ENCODE data around the gene HES1.

HES1 gene

DNA sequence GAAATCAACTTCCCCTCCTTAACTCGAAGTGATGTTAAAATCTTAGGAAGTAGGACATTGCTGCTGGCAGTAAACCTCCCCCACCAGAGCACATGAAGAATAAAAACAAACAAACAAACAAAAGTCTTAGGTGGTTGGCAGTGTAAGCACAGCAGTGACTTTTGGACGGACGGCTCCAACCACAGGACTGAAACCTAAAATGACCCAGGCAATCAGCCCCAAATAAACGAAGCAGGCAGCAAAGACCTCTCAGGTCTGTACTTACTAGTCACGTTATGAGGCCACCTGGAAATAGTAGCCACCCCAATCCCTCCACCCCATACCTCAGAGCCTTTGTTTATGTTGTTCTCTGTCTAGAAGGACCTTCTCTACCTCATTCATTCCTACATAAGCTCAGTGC lies 33.5 kb upstream of the HES1 start:
- no peak for DNase-seq (ENCODE audit: low read depth)

- no peak for DNase-seq (ENCODE audit: low read depth)
Observed at GRCh38 chr3:194103505-194103904, 32.4 kb upstream of the HES1 start.

GRCh38 chr3:194103983-194104751 lies 31.8 kb upstream of the HES1 start:
- DNase-seq (ENCODE audit: low read depth) = no peak

DNA sequence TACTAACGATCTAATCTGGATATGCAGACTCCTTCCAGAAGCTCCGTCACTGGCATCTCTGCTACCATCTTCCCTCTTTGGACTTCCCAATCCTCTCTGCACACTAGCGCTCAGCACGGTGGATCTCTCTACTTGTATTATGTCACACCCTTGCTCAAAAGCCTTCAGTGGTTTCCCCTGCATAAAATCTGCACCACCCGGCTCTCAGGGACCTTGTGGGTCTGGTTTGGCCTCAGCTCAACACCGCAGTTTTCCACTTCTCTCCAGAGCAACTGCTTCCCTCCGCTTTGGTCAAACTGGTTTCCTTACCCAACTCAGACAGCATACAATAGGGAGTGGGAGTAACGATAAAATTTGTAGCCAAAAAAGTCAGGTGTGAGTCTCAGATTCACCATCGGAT lies 30.7 kb upstream of the HES1 start:
- no peak for DNase-seq (ENCODE audit: low read depth)

DNA sequence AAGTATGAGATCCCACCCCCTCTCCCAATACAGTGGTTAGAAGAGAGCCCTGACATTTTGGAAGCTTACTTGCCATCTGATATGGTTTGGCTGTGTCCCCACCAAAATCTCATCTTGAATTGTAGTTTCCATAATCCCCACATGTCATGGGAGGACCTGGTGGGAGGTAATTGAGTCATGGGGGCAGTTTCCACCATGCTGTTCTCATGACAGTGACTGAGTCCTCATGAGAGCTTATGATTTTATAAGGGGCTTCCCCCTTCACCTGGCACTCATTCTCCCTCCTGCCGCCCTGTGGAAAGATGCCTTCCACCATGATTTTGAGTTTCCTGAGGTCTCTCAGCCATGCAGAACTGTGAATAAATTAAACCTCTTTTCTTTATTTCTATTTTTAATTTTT lies 28.8 kb upstream of the HES1 start:
- DNase-seq (ENCODE audit: low read depth) = no peak

DNA sequence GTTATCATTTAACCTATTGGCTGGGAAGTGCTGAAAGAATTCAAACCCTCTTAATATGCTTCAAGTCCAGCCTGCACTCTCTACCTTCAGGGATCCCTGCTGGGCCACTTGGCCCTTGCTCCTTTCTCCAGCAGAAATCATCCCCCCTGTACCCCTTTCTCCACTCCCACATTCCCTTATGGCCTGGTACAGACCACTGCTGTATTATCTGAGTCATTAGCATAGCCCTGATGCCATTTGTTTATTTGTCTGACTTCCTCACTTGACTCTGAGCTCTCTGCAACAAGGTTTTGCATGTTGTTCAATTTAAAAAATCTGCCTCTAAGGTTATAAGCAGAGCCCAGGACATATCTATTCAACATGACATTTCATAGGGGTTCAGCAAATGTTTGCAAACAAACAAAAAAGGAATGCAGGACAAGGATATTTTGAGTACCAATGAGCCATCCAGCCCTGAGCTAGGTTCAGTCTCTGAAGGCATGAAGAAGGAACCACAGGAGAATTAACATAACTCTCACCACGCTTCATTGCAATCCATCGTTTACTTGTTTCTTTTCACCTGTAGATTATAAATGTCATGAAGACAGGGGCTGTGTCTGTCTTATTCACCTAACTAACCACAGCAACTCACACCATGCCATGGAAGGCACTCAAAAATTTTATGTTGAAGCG lies 26.6 kb upstream of the HES1 start:
- DNase-seq (ENCODE audit: low read depth) = no peak

DNA sequence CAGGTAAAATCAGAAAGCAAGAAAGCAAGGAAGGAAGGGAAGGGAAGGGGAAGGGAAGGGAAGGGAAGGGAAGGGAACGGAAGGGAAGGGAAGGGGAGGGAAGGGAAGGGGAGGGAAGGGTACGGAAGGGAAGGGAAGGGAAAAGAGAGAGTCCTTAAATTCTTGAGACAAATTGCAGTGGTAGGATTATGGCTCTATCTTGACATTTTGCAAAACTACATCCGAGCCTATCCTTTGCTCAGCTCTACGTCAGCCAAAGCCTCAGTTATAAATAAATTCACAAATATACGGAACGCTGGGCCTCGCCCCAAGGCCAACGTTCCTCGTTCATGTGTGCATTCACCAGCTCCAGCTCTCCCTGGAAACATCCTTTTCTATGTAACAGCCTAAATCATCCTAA lies 25.5 kb upstream of the HES1 start:
- no peak for DNase-seq (ENCODE audit: low read depth)

- no peak for DNase-seq (ENCODE audit: low read depth)
Observed at GRCh38 chr3:194111336-194111735, 24.6 kb upstream of the HES1 start.

DNA sequence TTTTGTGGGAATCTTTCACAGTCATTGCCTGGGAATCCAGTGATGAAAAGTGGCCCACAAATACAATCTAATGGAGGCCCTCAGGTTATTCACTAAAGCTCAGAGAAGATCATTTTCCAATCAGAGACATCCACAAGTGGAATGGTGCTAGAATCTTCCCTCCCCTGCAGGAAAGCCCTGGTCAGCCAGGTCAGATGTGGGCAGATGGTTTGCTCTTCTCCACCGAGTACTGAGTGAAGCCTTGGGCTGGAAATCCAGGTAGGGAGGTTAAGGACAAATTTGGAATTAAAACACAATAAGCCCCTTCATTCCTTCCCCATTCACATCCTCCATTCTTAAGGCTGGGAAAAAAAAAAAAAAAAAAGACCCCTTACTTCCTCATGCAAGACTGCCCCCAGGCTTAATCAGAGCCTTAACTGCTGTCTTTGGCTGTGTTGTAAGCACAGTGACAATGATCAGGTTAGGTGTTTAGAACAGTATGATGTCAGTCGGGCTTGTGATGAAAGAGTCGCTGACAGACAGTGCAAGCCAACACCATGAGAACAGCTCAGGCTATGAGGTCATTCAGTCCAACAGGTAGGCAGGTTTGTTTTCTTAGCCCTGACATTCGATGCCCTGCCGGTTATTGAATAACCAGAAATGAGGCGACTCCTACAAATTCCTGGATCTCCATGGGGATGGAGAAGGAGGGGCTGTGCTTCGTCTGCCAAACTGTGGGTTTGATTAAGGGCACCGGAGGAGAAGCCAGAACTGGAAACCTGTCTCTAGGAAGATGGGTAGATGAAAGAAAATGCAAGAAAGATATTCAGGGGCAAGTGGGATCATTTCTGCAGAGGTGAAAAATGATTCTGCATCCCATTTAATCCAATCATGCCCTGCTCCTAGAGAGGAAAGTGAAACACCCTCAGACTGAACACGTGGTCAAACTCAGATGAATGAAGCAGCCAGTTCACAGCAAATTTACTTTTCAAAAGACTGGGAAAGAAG lies 23.5 kb upstream of the HES1 start:
- no peak for DNase-seq (ENCODE audit: low read depth)

GRCh38 chr3:194114123-194114522 lies 21.8 kb upstream of the HES1 start:
- no peak for DNase-seq (ENCODE audit: low read depth)

DNA sequence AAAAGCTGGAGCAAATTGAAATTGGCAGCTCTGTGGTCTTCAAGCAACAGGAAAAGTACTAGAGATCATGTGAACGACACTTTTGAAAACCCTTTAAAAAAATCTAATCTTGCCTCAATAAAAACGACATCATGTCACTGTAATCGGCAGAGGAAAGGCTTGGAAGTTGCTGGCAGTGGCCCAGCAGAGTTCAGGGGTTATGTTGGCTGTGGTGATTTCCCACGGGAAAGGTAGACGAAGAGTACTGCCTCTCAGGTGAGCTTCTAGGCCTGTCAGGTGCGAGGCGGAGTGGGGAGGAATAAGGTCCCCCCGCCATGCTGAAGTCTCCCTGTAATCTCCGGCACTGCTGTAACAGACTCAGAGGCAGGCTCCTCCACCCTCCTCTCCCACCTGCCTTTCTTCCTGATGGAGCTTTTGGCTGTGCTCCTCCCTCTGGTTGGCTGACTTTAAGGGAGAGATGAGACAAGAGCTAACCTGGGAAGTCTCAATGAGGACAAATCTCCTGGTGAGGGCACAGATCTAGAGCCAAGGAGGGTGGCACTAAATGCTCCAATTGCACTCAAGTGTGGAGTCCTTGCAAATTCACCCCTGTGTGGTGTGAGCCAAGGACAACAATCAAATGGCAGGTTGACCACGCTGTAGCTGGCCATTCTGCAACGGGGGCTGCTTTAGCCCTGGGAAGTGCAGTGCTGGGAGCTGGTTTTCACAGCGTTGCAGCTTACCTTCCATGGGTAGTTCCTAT lies 18.7 kb upstream of the HES1 start:
- DNase-seq (ENCODE audit: low read depth) = no peak

DNA sequence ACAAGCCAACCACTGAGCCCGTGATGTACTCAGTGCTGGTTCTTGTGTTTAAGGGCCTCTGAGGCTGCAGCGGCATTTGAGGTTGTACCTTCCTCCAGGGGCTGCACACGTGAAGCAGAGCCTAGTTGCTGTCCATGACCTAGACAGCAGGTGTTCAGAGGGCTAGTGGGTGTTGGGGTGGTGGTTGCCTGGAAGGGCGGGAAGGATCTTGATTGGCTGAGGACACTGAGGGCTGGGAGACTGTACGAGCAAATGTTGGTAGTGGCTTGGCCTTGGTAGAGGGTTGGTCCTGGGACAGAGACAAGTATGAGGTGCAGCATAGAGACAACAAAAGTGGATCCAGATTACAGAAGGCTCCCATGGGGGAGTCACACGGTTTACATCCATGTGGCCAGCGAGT lies 17.0 kb upstream of the HES1 start:
- no peak for DNase-seq (ENCODE audit: low read depth)

GRCh38 chr3:194119831-194120590 lies 15.9 kb upstream of the HES1 start:
- DNase-seq (ENCODE audit: low read depth) = no peak

DNA sequence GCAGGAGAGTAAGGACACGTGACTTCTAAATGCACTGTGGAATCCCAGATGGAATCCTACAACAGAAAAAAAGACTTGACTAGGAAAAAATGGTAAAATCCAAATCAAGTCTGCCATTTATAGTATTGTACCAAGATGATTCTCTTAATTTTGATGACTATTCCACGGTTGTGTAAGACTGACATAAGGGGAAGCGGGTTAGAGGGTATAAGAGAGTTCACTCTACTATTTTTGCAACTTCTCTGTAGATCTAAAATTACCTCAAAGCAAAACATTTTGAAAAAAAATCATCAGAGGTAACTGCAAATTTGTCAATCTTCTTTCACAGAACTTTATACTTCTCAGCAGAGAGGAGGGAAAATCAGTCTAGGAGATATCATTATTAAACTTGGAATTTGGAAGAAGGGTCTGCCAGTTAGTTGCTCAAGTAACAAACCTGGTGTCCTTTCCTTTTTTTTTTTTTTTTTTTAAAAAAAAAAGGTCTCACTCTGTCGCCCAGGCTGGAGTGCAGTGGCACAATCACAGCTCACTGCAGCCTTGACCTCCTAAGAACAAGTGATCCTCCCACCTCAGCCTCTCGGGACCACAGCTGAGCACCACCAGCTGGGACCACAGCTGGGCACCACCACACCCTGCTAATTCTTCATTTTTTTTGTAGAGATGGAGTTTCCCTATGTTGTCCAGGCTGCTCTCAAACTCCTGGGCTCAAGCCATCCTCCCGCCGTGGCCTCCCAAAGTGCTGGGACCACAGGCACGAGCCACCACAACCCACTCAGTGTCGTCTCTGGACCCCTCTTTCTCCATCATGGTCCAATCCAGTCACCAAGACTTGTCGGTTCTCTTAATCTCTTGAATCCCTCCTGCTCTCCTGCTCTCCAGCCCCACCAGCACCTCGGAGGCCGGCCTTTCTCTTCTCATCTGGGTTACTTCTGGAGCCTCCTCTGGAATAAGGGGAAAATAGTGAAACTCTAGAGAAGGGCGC lies 14.9 kb upstream of the HES1 start:
- no peak for DNase-seq (ENCODE audit: low read depth)

- DNase-seq (ENCODE audit: low read depth) = no peak
Observed at GRCh38 chr3:194121891-194122631, 13.9 kb upstream of the HES1 start.

DNA sequence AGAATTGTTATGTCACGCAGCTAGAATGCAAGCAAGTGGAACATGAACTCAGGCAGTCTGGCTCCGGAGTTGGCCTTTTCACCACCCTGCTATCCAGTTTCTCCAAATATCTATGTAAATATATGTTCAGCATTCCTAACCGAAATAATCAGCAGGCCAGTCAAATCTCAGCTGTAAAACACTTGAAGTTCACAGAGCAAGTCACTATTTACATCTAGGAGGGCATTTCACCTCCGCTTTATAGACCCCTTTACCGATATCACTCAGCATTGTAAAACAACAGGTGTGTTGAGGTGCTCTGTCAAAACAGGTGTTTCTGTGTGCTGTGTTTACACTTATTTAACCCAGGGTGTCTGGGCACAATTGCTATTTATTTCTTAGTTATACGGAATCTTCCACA lies 12.2 kb upstream of the HES1 start:
- no peak for DNase-seq (ENCODE audit: low read depth)

GRCh38 chr3:194124193-194124592 lies 11.8 kb upstream of the HES1 start:
- no peak for DNase-seq (ENCODE audit: low read depth)

GRCh38 chr3:194125442-194125841 lies 10.5 kb upstream of the HES1 start:
- no peak for DNase-seq (ENCODE audit: low read depth)

DNA sequence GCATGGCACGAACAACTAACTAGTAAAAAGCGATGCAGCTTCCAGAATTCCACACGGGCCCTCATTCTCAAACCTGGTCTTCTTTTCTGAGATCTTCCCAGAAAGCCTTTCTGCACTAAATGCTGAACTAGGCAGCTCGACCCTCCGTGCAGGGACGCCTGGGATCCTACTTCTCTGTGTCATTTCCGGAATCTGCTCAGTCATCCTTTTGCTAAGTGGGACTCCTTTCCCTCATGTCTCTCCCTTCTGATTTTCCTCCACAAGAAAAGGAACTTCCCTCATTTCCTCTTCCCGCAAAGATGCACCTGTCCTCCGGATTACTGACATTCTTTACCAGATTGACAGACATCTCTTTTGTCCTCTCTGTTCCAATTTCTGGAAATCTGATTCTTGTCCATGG lies 9.2 kb upstream of the HES1 start:
- no peak for DNase-seq (ENCODE audit: low read depth)
